GM18508 (cell line): Measurements from ENCODE around the gene AATK.

Experiments used
- ATAC-seq: cut with Tn5 transposase; IDR thresholded peaks from one replicate; pipeline ENCODE4 v1.9.1; 2021; ENCODE audit warnings: moderate number of reproducible peaks; ENCODE audit not compliant: insufficient read depth, unreplicated experiment

The AATK gene

DNA sequence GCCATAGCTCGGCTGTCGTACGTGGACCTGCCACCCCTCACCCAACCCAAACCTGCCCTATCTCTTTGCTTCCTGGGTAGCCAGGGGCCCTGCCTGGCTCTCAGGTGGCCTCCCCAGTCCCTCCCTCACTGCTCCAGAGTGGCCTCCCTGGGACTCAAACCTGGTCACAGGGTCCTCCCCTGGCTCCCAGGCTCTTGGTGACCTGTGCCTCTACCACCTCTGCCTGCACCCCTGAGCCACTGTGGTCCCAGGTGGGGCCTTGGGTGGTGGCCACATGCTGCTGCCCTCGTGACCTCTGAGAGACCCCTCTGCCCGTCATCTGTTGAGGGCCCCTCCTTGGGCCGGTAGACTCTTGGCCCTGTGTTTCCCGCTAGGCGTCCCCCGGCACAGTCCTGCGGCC, 65.4 kb downstream of the AATK start:
- ATAC-seq = no peak

DNA sequence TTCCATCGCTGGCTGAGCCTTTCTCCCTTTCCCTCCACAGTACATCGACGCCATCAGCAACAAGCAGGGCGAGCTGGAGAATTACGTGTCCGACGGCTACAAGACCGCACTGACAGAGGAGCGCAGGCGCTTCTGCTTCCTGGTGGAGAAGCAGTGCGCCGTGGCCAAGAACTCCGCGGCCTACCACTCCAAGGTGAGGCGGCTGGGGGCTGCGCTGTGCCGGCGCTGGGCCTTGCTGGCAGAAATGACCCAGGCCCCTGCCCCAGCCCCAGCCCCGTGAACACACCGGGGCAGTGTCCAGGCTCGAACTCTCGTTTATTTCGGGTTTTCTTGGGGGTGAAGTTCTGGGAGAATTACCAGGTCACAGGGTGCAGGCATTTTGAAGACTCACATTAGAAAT, 66.1 kb downstream of the AATK start:
- no peak for ATAC-seq

GRCh38 chr17:81097943-81098308, 68.1 kb downstream of the AATK start:
- no peak for ATAC-seq

DNA sequence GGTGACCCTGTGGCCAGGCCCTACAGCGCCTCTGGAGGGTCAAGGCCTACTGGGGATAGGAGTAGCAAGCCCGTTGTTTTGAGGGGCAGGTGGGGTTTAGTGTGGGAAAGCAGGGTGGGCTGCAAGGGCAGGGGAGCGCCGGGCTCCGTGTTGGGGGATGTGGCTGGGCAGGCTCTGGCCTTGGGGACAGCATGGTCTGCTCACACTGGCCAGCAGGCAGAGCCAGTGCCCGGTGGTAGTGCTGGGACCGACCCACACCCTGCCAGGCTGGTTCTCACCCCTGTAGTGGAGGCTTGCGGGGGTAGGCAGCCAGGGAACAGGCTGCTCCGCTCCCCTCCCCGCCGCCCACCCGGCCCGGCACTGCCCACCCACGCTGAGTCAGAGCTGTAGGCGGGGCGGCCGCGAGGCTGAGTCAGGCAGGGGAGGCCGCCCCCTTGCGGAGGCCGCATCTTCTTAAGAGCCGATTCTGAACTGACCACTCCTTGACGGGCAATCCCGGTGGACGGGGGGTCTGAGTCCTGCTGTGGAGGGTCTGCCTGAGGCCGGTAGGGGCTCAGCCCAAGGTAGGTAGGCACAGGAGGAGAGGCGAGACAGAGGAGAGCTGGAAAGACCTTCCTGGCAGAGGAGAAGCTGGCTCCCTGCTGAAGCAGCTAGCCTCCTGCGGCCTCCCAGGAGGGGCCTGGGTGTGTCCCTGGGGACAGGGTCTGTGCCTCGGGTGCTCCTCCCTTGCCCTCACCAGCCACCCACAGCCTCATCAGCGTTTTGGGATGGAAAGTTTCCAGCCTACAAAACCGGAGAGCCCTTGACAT, 68.7 kb downstream of the AATK start:
- no peak for ATAC-seq

- no peak for ATAC-seq
These were observed 69.3 kb downstream of the AATK start for GRCh38 chr17:81096741-81097133.

- no peak for ATAC-seq
These were observed 70.6 kb downstream of the AATK start for GRCh38 chr17:81095383-81095762.

- ATAC-seq = no peak
These were observed 71.3 kb downstream of the AATK start for GRCh38 chr17:81094509-81095382.

GRCh38 chr17:81093619-81094508, 72.2 kb downstream of the AATK start:
- ATAC-seq = no peak

GRCh38 chr17:81092518-81093095, 73.4 kb downstream of the AATK start:
- no peak for ATAC-seq

GRCh38 chr17:81091774-81092517, 74.1 kb downstream of the AATK start:
- ATAC-seq = no peak

- no peak for ATAC-seq
These were observed 74.9 kb downstream of the AATK start for GRCh38 chr17:81091154-81091553.

- ATAC-seq = no peak
These were observed 75.5 kb downstream of the AATK start for GRCh38 chr17:81090361-81091136.

- ATAC-seq = no peak
These were observed 79.1 kb downstream of the AATK start for GRCh38 chr17:81086789-81087551.

DNA sequence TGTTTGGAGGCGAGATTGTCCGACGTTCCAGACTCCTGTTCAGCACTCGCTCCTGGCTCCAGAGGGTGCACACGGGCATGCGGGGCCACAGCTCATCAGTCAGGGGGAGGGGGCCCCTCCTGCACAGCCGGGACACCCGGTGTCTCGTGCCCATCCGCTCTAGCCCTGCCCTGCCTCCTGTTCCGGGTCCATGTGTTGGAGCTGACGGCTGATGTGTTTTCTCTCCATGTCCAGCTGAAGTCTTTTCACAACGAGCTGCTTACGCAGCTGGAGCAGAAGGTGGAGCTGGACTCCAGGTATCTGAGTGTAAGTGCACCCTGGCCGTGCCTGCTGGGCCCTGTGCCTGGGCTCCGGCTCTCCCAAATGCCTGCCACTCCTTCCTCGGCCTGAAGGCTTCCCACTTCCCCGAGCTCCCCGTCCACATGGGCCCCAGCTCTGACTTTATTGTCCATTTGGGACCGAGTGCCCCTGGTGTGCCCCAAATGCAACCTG, 80.6 kb downstream of the AATK start:
- ATAC-seq = no peak

DNA sequence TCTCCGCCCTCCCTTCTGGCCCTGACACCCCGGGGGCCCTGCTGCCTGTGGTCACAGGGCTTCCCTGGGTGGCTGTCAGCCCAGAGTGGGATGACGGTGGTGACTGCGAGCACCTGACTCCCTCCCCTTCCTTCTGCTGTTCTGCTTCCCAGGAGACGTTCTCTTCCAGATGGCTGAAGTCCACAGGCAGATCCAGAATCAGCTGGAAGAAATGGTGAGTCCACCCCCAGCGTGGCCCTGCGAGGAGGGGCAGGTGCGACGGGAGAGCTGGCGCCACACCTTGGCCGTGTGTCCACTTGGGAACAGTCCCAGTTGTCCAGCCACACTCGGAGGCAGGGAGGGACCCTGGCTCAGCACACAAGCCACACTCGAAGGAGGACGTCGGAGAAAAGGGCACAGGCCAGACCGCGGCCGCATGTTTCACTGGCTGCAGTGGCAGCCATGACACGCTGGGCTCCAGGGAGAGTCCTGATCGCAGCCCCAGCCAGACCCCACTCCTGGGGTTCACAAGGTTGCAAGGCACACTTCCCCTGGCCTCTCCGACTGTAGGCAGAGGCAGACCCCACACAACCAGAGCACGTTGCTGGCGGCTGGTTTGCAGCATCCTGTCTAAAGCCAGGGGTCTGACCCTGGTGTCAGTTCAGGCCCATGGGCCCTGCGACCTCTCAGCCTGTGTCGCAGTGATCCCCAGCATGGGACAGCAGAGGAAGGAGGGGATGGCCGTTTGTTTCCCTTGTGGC, 81.2 kb downstream of the AATK start:
- ATAC-seq = no peak

- ATAC-seq = no peak
These were observed 82.8 kb downstream of the AATK start for GRCh38 chr17:81083125-81083765.
